Ovary (tissue), 3 donors: ENCODE results near the gene FAM177A1.

Source experiments
- CTCF ChIP-seq, 3 donors: fragments of 450-650 bp in 2 of 3; fragments of 200-600 bp in 1 of 3; IDR thresholded peaks; one replicate each; pipeline versions ENCODE4 v1.5.1 to v1.8.0; 2016 to 2022; ENCODE audit warnings: antibody characterized with exemption in 3 of 3, mild to moderate bottlenecking in 1 of 3
- POLR2A ChIP-seq: fragments of 450-650 bp; IDR thresholded peaks from one replicate; pipeline ENCODE4 v1.6.1; 2017; ENCODE audit warnings: antibody characterized with exemption, mild to moderate bottlenecking, moderate library complexity
- donor health status: DM: no; HTN: no; CAD: no.

GRCh38 chr14:35083530-35084150 is 37.6 kb downstream of the FAM177A1 start:
- TF ChIP-seq CTCF (IDR thresholded peaks at IDR 0.05): no peak
- no peak for TF ChIP-seq POLR2A
